B cell (primary cell): ENCODE measurements around the gene RNLS. TPM values are rescaled to one million over a fixed set of nuclear protein-coding genes. Genes with fewer than 3 reads are reported as not detected.

ENCODE experiments used
- ATAC-seq: fragments of 200-7000 bp; cut with Tn5 transposase; one replicate; pipeline ENCODE4 v1.10.0; 2021; ENCODE audit warnings: low read depth, mild to moderate bottlenecking, moderate number of reproducible peaks, moderate library complexity
- CTCF ChIA-PET: fragments of 350-600 bp; sonication (Branson Sonifier 250); formaldehyde crosslinking; loops from one replicate; lab custom pipeline; 2021; ENCODE audit warnings: antibody characterized with exemption, inconsistent platforms; lab: Charles Lee
- POLR2A ChIA-PET: fragments of 350-600 bp; sonication (Branson Sonifier 250); formaldehyde crosslinking; loops from one replicate; lab custom pipeline; 2021; ENCODE audit warnings: antibody characterized with exemption; lab: Charles Lee
- DNase-seq: peaks from one replicate; pipeline ENCODE4 v3.0.0; 2013
- H2AFZ ChIP-seq: 2 replicates; pipeline ENCODE4 v1.6.1; 2012; ENCODE audit warnings: mild to moderate bottlenecking, low read depth, low read length; ENCODE audit not compliant: insufficient read depth, poor library complexity, severe bottlenecking
- H3K27ac ChIP-seq, 2 donors: 1 replicate in 1 of 2; 2 replicates in 1 of 2; pipeline ENCODE4 v1.5.1; 2012 to 2013; ENCODE audit warnings: low read length in 2 of 2, mild to moderate bottlenecking in 2 of 2, moderate library complexity in 1 of 2
- H3K27me3 ChIP-seq, 4 experiments: fragments of 200-600 bp in 1 of 4; sonication (generic) in 1 of 4; replicated peaks in 1 of 4; 1 replicate in 2 of 4; 2 replicates in 2 of 4; pipeline versions ENCODE4 v1.6.1 to v1.7.0; 2013 to 2016; ENCODE audit warnings: low read length in 3 of 4, mild to moderate bottlenecking in 2 of 4, mixed read lengths in 1 of 4, moderate library complexity in 1 of 4; ENCODE audit not compliant: insufficient read depth in 4 of 4, control insufficient read depth in 3 of 4; ENCODE audit errors: control extremely low read depth in 1 of 4
- H3K36me3 ChIP-seq, 2 experiments: replicated peaks in 1 of 2; 1 replicate in 1 of 2; 2 replicates in 1 of 2; pipeline versions ENCODE4 v1.6.1 to v1.7.1; 2013; ENCODE audit warnings: low read length in 1 of 2; ENCODE audit not compliant: insufficient read depth in 2 of 2, control insufficient read depth in 1 of 2; ENCODE audit errors: control extremely low read depth in 1 of 2, extremely low read depth in 1 of 2
- H3K4me1 ChIP-seq, 2 donors: fragments of 200-600 bp in 1 of 2; sonication (generic) in 1 of 2; 1 replicate in 1 of 2; 2 replicates in 1 of 2; pipeline versions ENCODE4 v1.5.1 to v1.6.1; 2013 to 2017; ENCODE audit warnings: low read length in 2 of 2; ENCODE audit not compliant: control insufficient read depth in 2 of 2, insufficient read depth in 2 of 2
- H3K4me2 ChIP-seq: replicated peaks from 2 replicates; pipeline ENCODE3; 2012; ENCODE audit warnings: mild to moderate bottlenecking, low read depth, low read length; ENCODE audit not compliant: poor library complexity, severe bottlenecking
- H3K4me3 ChIP-seq, 5 experiments: fragments of 200-600 bp in 1 of 5; sonication (generic) in 1 of 5; 1 replicate in 3 of 5; 2 replicates in 2 of 5; pipeline versions ENCODE4 v1.5.1 to v1.7.0; 2011 to 2016; ENCODE audit warnings: low read length in 4 of 5, mild to moderate bottlenecking in 4 of 5, low read depth in 2 of 5, control low read depth in 1 of 5, moderate library complexity in 1 of 5; ENCODE audit not compliant: insufficient read depth in 1 of 5; ENCODE audit errors: control extremely low read depth in 1 of 5, extremely low read depth in 1 of 5
- H3K79me2 ChIP-seq: fragments of 200-600 bp; sonication (generic); one replicate; pipeline ENCODE4 v1.6.0; 2016; ENCODE audit warnings: low read length; ENCODE audit not compliant: control insufficient read depth, insufficient read depth
- H3K9ac ChIP-seq: fragments of 200-600 bp; sonication (generic); 2 replicates; pipeline ENCODE4 v1.6.1; 2017; ENCODE audit warnings: mild to moderate bottlenecking, low read length, moderate library complexity
- H3K9me3 ChIP-seq, 3 donors: one replicate each; pipeline versions ENCODE4 v1.6.1 to v1.7.1; 2013; ENCODE audit warnings: low read length in 2 of 3; ENCODE audit not compliant: control insufficient read depth in 2 of 3, insufficient read depth in 1 of 3; ENCODE audit errors: control extremely low read depth in 1 of 3
- H4K20me1 ChIP-seq: 2 replicates; pipeline ENCODE4 v1.6.0; 2012; ENCODE audit warnings: mild to moderate bottlenecking, low read length; ENCODE audit not compliant: insufficient read depth, control insufficient read depth, poor library complexity, severe bottlenecking
- H3K27ac Mint-ChIP-seq: one replicate; pipeline ENCODE4 v1.8.0; 2021; ENCODE audit warnings: mixed read lengths
- H3K27me3 Mint-ChIP-seq: one replicate; pipeline ENCODE4 v1.8.0; 2021; ENCODE audit warnings: mixed read lengths
- H3K4me1 Mint-ChIP-seq: one replicate; pipeline ENCODE4 v1.8.0; 2021; ENCODE audit warnings: mixed read lengths
- H3K4me3 Mint-ChIP-seq: one replicate; pipeline ENCODE4 v1.8.0; 2021; ENCODE audit warnings: mixed read lengths
- H3K9me3 Mint-ChIP-seq: one replicate; pipeline ENCODE4 v1.8.0; 2022; ENCODE audit warnings: mixed read lengths; ENCODE audit not compliant: insufficient read depth
- CTCF ChIP-seq: fragments of 200-600 bp; IDR thresholded peaks from one replicate; pipeline ENCODE4 v1.8.0; 2022; ENCODE audit warnings: antibody characterized with exemption, mild to moderate bottlenecking
- EZH2 ChIP-seq: IDR thresholded peaks from 2 replicates; pipeline ENCODE4 v1.6.1; 2012; ENCODE audit warnings: borderline replicate concordance, low read depth, mild to moderate bottlenecking, moderate library complexity, low read length; ENCODE audit not compliant: insufficient read depth, poor library complexity, severe bottlenecking
- WGBS: methylation state at CpG from one replicate; pipeline ENCODE4 v1.1.5; 2013; ENCODE audit warnings: missing lambda C conversion rate; ENCODE audit not compliant: insufficient coverage; 5-methylcytosine and 5-hydroxymethylcytosine counted together
- intact Hi-C: fragments of 100-400 bp; cut with micrococcal nuclease; formaldehyde crosslinking; loops from one replicate; pipeline ENCODE4 v1.10.0; 2022
- polyA plus RNA-seq: library from polyadenylated mRNA; depleted of rRNA; stranded (reverse); fragments of >200 nt; gene quantifications from 2 replicates; pipeline ENCODE4 v1.2.3, GENCODE V29; 2012
- total RNA-seq, 2 donors: library from RNA; stranded (reverse); fragments of 120-200 nt in 1 of 2; gene quantifications; 1 replicate in 1 of 2; 2 replicates in 1 of 2; pipeline versions ENCODE4 v1.2.3 to v1.2.4, GENCODE V29; 2013 to 2022

The RNLS gene
- total and polyA plus RNA-seq, 2 donors (not counting 1 experiment from before 2014, with no cell fraction given): 3.5 to 7.5 TPM

GRCh38 chr10:88418871-88419270 lies 164.2 kb downstream of the RNLS start:
- CTCF ChIA-PET: no interaction called here
- no CpG with 5 or more reads among the region's 1 CpG for WGBS
- DNase-seq: no peak
- Histone ChIP-seq H3K4me3 (no peak overlapping the region), H3K4me1 (peaks cover 0 to 5% of the 10 kb centered on the region in 2 donors), H3K9ac (no peak overlapping the region), H4K20me1 (no peaks in the 10 kb centered on the region), H3K9me3 (no peaks in the 10 kb centered on the region), H3K79me2 (no peaks in the 10 kb centered on the region), H3K36me3 (no peaks in the 10 kb centered on the region), H3K27ac (no peak overlapping the region), H3K4me2 (no peak overlapping the region), H2AFZ (no peak overlapping the region), H3K27me3 (no peaks in the 10 kb centered on the region)
- Mint-ChIP-seq H3K4me3 (no peak overlapping the region), H3K27me3 (no peaks in the 10 kb centered on the region), H3K27ac (no peak overlapping the region), H3K9me3 (no peaks in the 10 kb centered on the region), H3K4me1 (no peaks in the 10 kb centered on the region)
- TF ChIP-seq EZH2 (no peak), CTCF (no peak)
- no peak for ATAC-seq
- POLR2A ChIA-PET: no interaction called here
- intact Hi-C loops: no loop called here

GRCh38 chr10:88417387-88418030 lies 165.6 kb downstream of the RNLS start:
- H3K9me3 Mint-ChIP-seq: no peaks in the 10 kb centered on the region
- no peak overlapping the region for H3K4me3 Mint-ChIP-seq
- no peak for TF ChIP-seq EZH2
- TF ChIP-seq CTCF: no peak
- H2AFZ ChIP-seq: no peak overlapping the region
- ChIA-PET POLR2A (no interaction called here), CTCF (no interaction called here)
- no peaks in the 10 kb centered on the region for H3K27me3 ChIP-seq
- DNase-seq: no peak
- WGBS: no CpG with 5 or more reads among the region's 3 CpGs
- H3K36me3 ChIP-seq: no peaks in the 10 kb centered on the region
- intact Hi-C loops: no loop called here
- H3K9me3 ChIP-seq: no peaks in the 10 kb centered on the region
- peaks cover 9 to 17% of the 10 kb centered on the region in 2 donors for H3K4me1 ChIP-seq
- no peak overlapping the region for H3K27ac Mint-ChIP-seq
- H3K27ac ChIP-seq: no peak overlapping the region
- H4K20me1 ChIP-seq: no peaks in the 10 kb centered on the region
- no peaks in the 10 kb centered on the region for H3K4me1 Mint-ChIP-seq
- H3K4me2 ChIP-seq: no peak overlapping the region
- H3K27me3 Mint-ChIP-seq: no peaks in the 10 kb centered on the region
- no peaks in the 10 kb centered on the region for H3K79me2 ChIP-seq
- no peak overlapping the region for H3K4me3 ChIP-seq
- H3K9ac ChIP-seq: no peak overlapping the region
- ATAC-seq: no peak
